Measurements from ENCODE around the gene ARSH. TPM values are rescaled to one million over a fixed set of nuclear protein-coding genes. Genes with fewer than 3 reads are reported as not detected.

ARSH gene
- total and polyA plus RNA-seq, 4 donors: 0.02 TPM; not detected in 3

- H3K9ac ChIP-seq (ENCODE audit: insufficient read depth in 1 of 2, low read length in 2 of 2): no peak overlapping the region
- ATAC-seq (ENCODE audit: insufficient read depth, low FRiP score): no peak
- no peaks in the 10 kb centered on the region for H3K36me3 ChIP-seq (ENCODE audit: control insufficient read depth in 4 of 4, insufficient read depth in 4 of 4, low read length in 4 of 4)
- H3K4me1 ChIP-seq (ENCODE audit: control insufficient read depth in 5 of 5, insufficient read depth in 5 of 5, low read length in 5 of 5): no peaks in the 10 kb centered on the region
- DNase-seq: peak in 1 of 3 donors; percentile 10
- WGBS, 2 donors: 60 to 85% methylated on average over 3 of the region's 3 CpGs
- H3K9me3 ChIP-seq (ENCODE audit: control insufficient read depth in 4 of 4, insufficient read depth in 3 of 4, low read length in 3 of 4): peaks cover 0 to 3% (median 0%) of the 10 kb centered on the region in 4 donors
- H3K27ac ChIP-seq (ENCODE audit: low read depth in 1 of 2, low read length in 1 of 2): no peak overlapping the region
- TF ChIP-seq, protein P1, sequence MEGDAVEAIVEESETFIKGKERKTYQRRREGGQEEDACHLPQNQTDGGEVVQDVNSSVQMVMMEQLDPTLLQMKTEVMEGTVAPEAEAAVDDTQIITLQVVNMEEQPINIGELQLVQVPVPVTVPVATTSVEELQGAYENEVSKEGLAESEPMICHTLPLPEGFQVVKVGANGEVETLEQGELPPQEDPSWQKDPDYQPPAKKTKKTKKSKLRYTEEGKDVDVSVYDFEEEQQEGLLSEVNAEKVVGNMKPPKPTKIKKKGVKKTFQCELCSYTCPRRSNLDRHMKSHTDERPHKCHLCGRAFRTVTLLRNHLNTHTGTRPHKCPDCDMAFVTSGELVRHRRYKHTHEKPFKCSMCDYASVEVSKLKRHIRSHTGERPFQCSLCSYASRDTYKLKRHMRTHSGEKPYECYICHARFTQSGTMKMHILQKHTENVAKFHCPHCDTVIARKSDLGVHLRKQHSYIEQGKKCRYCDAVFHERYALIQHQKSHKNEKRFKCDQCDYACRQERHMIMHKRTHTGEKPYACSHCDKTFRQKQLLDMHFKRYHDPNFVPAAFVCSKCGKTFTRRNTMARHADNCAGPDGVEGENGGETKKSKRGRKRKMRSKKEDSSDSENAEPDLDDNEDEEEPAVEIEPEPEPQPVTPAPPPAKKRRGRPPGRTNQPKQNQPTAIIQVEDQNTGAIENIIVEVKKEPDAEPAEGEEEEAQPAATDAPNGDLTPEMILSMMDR (IDR thresholded peaks at IDR 0.05; ENCODE audit: control extremely low read depth, extremely low read depth): no peak
- H3K4me3 ChIP-seq: no peak overlapping the region
- H3K27me3 ChIP-seq (ENCODE audit: control insufficient read depth in 3 of 3, insufficient read depth in 3 of 3, low read length in 2 of 3): peaks cover 0 to 31% (median 0%) of the 10 kb centered on the region in 3 donors
These were observed 39.3 kb upstream of the ARSH start for GRCh38 chrX:2967012-2967411.

- H3K27me3 ChIP-seq (ENCODE audit: control insufficient read depth in 3 of 3, insufficient read depth in 3 of 3, low read length in 2 of 3): peaks cover 0 to 26% (median 0%) of the 10 kb centered on the region in 3 donors
- TF ChIP-seq, protein P1 (IDR thresholded peaks at IDR 0.05; ENCODE audit: control extremely low read depth, extremely low read depth): no peak
- ATAC-seq (ENCODE audit: insufficient read depth, low FRiP score) (no peak), DNase-seq (no peak)
- no peak overlapping the region for H3K27ac ChIP-seq (ENCODE audit: low read depth in 1 of 2, low read length in 1 of 2)
- H3K9me3 ChIP-seq (ENCODE audit: control insufficient read depth in 4 of 4, insufficient read depth in 3 of 4, low read length in 3 of 4): peaks cover 0 to 5% (median 0%) of the 10 kb centered on the region in 4 donors
- 76 to 87% methylated on average over 14 of the region's 14 CpGs for WGBS, 2 donors
- no peak overlapping the region for H3K4me3 ChIP-seq
- H3K36me3 ChIP-seq (ENCODE audit: control insufficient read depth in 4 of 4, insufficient read depth in 4 of 4, low read length in 4 of 4): no peaks in the 10 kb centered on the region
- H3K9ac ChIP-seq (ENCODE audit: insufficient read depth in 1 of 2, low read length in 2 of 2): no peak overlapping the region
- no peaks in the 10 kb centered on the region for H3K4me1 ChIP-seq (ENCODE audit: control insufficient read depth in 5 of 5, insufficient read depth in 5 of 5, low read length in 5 of 5)
These were observed 38.8 kb upstream of the ARSH start for GRCh38 chrX:2967584-2967983.

- H3K9ac ChIP-seq (ENCODE audit: insufficient read depth in 1 of 2, low read length in 2 of 2): no peak overlapping the region
These were observed 38.1 kb upstream of the ARSH start for GRCh38 chrX:2967998-2968909.

More at GRCh38 chrX:2967998-2968909, 38.1 kb upstream of the ARSH start:
- no peak for ATAC-seq (ENCODE audit: insufficient read depth, low FRiP score)
- Histone ChIP-seq H3K27me3 (ENCODE audit: control insufficient read depth in 3 of 3, insufficient read depth in 3 of 3, low read length in 2 of 3) (peaks cover 0 to 19% (median 3%) of the 10 kb centered on the region in 3 donors), H3K4me3 (no peak overlapping the region), H3K36me3 (ENCODE audit: control insufficient read depth in 4 of 4, insufficient read depth in 4 of 4, low read length in 4 of 4) (no peaks in the 10 kb centered on the region), H3K27ac (ENCODE audit: low read depth in 1 of 2, low read length in 1 of 2) (no peak overlapping the region), H3K9me3 (ENCODE audit: control insufficient read depth in 4 of 4, insufficient read depth in 3 of 4, low read length in 3 of 4) (peaks cover 0 to 5% (median 0%) of the 10 kb centered on the region in 4 donors), H3K4me1 (ENCODE audit: control insufficient read depth in 5 of 5, insufficient read depth in 5 of 5, low read length in 5 of 5) (no peaks in the 10 kb centered on the region)
- DNase-seq: peak; percentile 17 to 32 (median 19)
- TF ChIP-seq, protein P1 (IDR thresholded peaks at IDR 0.05; ENCODE audit: control extremely low read depth, extremely low read depth): no peak
- 42 to 46% methylated on average over 27 of the region's 27 CpGs for WGBS, 2 donors

Measured in lung (tissue), 12 donors.